Duodenal mucosa (tissue), 2 donors: ENCODE data around the gene SOHLH2.
A peak's percentile ranks its signal among the peaks of the same experiment; 100 is the strongest.

ENCODE experiments used
- H3K27ac ChIP-seq: one replicate; pipeline ENCODE4 v1.7.0; 2013; ENCODE audit warnings: low read depth, low read length
- H3K27me3 ChIP-seq, 2 donors: one replicate each; pipeline ENCODE4 v1.7.0; 2013; ENCODE audit warnings: low read length in 2 of 2, control low read depth in 1 of 2; ENCODE audit not compliant: insufficient read depth in 2 of 2, control insufficient read depth in 1 of 2
- H3K36me3 ChIP-seq, 2 donors: one replicate each; pipeline ENCODE4 v1.7.0; 2013; ENCODE audit warnings: low read length in 2 of 2, control low read depth in 1 of 2; ENCODE audit not compliant: insufficient read depth in 2 of 2, control insufficient read depth in 1 of 2
- H3K4me1 ChIP-seq, 2 donors: one replicate each; pipeline ENCODE4 v1.7.0; 2013; ENCODE audit warnings: low read length in 2 of 2, control low read depth in 1 of 2; ENCODE audit not compliant: insufficient read depth in 2 of 2, control insufficient read depth in 1 of 2
- H3K4me3 ChIP-seq, 2 donors: one replicate each; pipeline ENCODE4 v1.7.0; 2013; ENCODE audit warnings: low read length in 2 of 2, low read depth in 1 of 2
- H3K9ac ChIP-seq, 2 donors: one replicate each; pipeline ENCODE4 v1.7.0; 2013; ENCODE audit warnings: low read length in 2 of 2, low read depth in 1 of 2
- H3K9me3 ChIP-seq, 2 donors: one replicate each; pipeline ENCODE4 v1.7.0; 2013; ENCODE audit warnings: low read length in 2 of 2, control low read depth in 1 of 2; ENCODE audit not compliant: control insufficient read depth in 1 of 2

SOHLH2 gene

GRCh38 chr13:36134632-36135031 lies 79.7 kb downstream of the SOHLH2 start:
- H3K36me3 ChIP-seq, result no peaks in the 10 kb centered on the region
- H3K4me3 ChIP-seq, result no peak overlapping the region
- no peak overlapping the region for H3K27ac ChIP-seq
- no peak overlapping the region for H3K9ac ChIP-seq
- no peaks in the 10 kb centered on the region for H3K9me3 ChIP-seq
- H3K27me3 ChIP-seq, result peaks cover 11 to 15% of the 10 kb centered on the region in 2 donors
- no peaks in the 10 kb centered on the region for H3K4me1 ChIP-seq

- H3K27ac ChIP-seq, result no peak overlapping the region
- H3K4me3 ChIP-seq, result no peak overlapping the region
- H3K36me3 ChIP-seq, result no peaks in the 10 kb centered on the region
- no peaks in the 10 kb centered on the region for H3K9me3 ChIP-seq
- peaks cover 12 to 18% of the 10 kb centered on the region in 2 donors for H3K27me3 ChIP-seq
- H3K9ac ChIP-seq, result no peak overlapping the region
- no peaks in the 10 kb centered on the region for H3K4me1 ChIP-seq
Observed at GRCh38 chr13:36133950-36134626, 80.3 kb downstream of the SOHLH2 start.

- Histone ChIP-seq H3K36me3 (no peaks in the 10 kb centered on the region), H3K27ac (no peak overlapping the region), H3K4me1 (no peaks in the 10 kb centered on the region), H3K9ac (no peak overlapping the region), H3K4me3 (no peak overlapping the region), H3K27me3 (peaks cover 12 to 18% of the 10 kb centered on the region in 2 donors), H3K9me3 (no peaks in the 10 kb centered on the region)
Observed at GRCh38 chr13:36132376-36132775, 82.0 kb downstream of the SOHLH2 start.

- no peak overlapping the region for H3K27ac ChIP-seq
- no peaks in the 10 kb centered on the region for H3K9me3 ChIP-seq
- no peak overlapping the region for H3K4me3 ChIP-seq
- no peak overlapping the region for H3K9ac ChIP-seq
- H3K36me3 ChIP-seq, result no peaks in the 10 kb centered on the region
- peaks cover 12 to 18% of the 10 kb centered on the region in 2 donors for H3K27me3 ChIP-seq
- H3K4me1 ChIP-seq, result no peaks in the 10 kb centered on the region
Observed at GRCh38 chr13:36131931-36132297, 82.4 kb downstream of the SOHLH2 start.

GRCh38 chr13:36131222-36131930 lies 83.0 kb downstream of the SOHLH2 start, which contains the start of gene DCLK1:
Gene DCLK1 (minus strand): TSS chr13:36131382.
- Histone ChIP-seq H3K9ac (no peak within 1 kb of the TSS), H3K27ac (no peak within 1 kb of the TSS), H3K9me3 (no peaks in the 10 kb centered on the region), H3K4me3 (peak within 1 kb of the TSS; percentile 17 to 33), H3K4me1 (no peaks in the 10 kb centered on the region), H3K36me3 (no peaks in the 10 kb centered on the region), H3K27me3 (peaks cover 12 to 18% of the 10 kb centered on the region in 2 donors)

- Histone ChIP-seq H3K27me3 (peaks cover 12 to 18% of the 10 kb centered on the region in 2 donors), H3K9me3 (no peaks in the 10 kb centered on the region), H3K9ac (no peak overlapping the region), H3K27ac (no peak overlapping the region), H3K36me3 (no peaks in the 10 kb centered on the region), H3K4me3 (peak overlapping the region; percentile 17 to 25), H3K4me1 (no peaks in the 10 kb centered on the region)
Observed at GRCh38 chr13:36130552-36131221, 83.7 kb downstream of the SOHLH2 start.

- no peaks in the 10 kb centered on the region for H3K36me3 ChIP-seq
- peaks cover 12 to 18% of the 10 kb centered on the region in 2 donors for H3K27me3 ChIP-seq
- no peak overlapping the region for H3K9ac ChIP-seq
- H3K4me1 ChIP-seq, result no peaks in the 10 kb centered on the region
- peak overlapping the region; percentile 17 to 25 for H3K4me3 ChIP-seq
- no peak overlapping the region for H3K27ac ChIP-seq
- H3K9me3 ChIP-seq, result no peaks in the 10 kb centered on the region
Observed at GRCh38 chr13:36130193-36130551, 84.2 kb downstream of the SOHLH2 start.

GRCh38 chr13:36129539-36129938 lies 84.8 kb downstream of the SOHLH2 start:
- Histone ChIP-seq H3K27ac (no peak overlapping the region), H3K9ac (no peak overlapping the region), H3K27me3 (peaks cover 12 to 18% of the 10 kb centered on the region in 2 donors), H3K4me1 (no peaks in the 10 kb centered on the region), H3K36me3 (no peaks in the 10 kb centered on the region), H3K9me3 (no peaks in the 10 kb centered on the region), H3K4me3 (no peak overlapping the region)

- peaks cover 6 to 14% of the 10 kb centered on the region in 2 donors for H3K27me3 ChIP-seq
- H3K36me3 ChIP-seq, result no peaks in the 10 kb centered on the region
- no peaks in the 10 kb centered on the region for H3K4me1 ChIP-seq
- no peak overlapping the region for H3K9ac ChIP-seq
- no peaks in the 10 kb centered on the region for H3K9me3 ChIP-seq
- no peak overlapping the region for H3K4me3 ChIP-seq
- no peak overlapping the region for H3K27ac ChIP-seq
Observed at GRCh38 chr13:36126491-36126890, 87.9 kb downstream of the SOHLH2 start.

- Histone ChIP-seq H3K27ac (no peak overlapping the region), H3K9me3 (no peaks in the 10 kb centered on the region), H3K4me3 (no peak overlapping the region), H3K9ac (no peak overlapping the region), H3K4me1 (no peaks in the 10 kb centered on the region), H3K36me3 (no peaks in the 10 kb centered on the region), H3K27me3 (peaks cover 6 to 12% of the 10 kb centered on the region in 2 donors)
Observed at GRCh38 chr13:36125841-36126240, 88.5 kb downstream of the SOHLH2 start.
